ENCODE results near the gene ENTHD1. TPM values are rescaled to one million over a fixed set of nuclear protein-coding genes. Genes with fewer than 3 reads are reported as not detected.
"Not testable (repeated sequence)": the region's sequence is repeated elsewhere in the genome, so short reads cannot be mapped to it uniquely, and the experiment has no call there.

ENTHD1 gene
- total and polyA plus RNA-seq, 8 donors = 0.16 TPM; not detected in 7

DNA sequence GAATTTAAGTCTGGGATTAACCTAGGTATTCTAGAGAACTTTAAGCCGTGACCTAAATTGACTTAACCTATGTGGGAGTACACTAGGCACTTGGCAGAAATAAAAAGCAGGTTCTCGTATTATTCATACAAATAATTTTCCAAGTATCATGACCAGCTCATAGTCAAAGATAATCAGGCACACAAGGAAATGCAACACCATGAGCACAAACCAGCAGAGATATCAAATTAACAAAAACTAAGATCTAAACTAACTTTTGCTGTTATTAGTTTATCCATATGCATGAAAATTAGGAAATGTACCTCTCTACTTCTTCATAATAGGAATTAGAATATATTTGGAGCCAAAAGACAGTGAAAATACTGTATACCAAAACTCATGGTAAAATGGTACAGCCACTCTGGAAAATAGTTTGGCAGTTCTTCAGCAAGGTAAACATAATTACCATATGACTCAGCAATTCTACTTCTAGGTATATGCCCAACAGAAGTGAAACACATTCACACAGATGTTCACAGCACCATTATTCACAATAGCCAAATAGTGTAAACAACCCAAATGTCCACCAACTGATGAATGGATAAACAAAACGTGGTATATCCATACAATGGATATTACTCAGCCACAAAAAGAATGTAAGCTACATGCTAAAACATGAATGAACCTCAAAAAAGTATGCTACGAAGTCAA lies 154.1 kb downstream of the ENTHD1 start:
- no peaks in the 10 kb centered on the region for H3K4me1 ChIP-seq
- ATAC-seq = no peak
- intact Hi-C loops (cut with DNase I) = no loop called here
- H3K4me3 ChIP-seq = no peak overlapping the region
- TF ChIP-seq, protein P1, sequence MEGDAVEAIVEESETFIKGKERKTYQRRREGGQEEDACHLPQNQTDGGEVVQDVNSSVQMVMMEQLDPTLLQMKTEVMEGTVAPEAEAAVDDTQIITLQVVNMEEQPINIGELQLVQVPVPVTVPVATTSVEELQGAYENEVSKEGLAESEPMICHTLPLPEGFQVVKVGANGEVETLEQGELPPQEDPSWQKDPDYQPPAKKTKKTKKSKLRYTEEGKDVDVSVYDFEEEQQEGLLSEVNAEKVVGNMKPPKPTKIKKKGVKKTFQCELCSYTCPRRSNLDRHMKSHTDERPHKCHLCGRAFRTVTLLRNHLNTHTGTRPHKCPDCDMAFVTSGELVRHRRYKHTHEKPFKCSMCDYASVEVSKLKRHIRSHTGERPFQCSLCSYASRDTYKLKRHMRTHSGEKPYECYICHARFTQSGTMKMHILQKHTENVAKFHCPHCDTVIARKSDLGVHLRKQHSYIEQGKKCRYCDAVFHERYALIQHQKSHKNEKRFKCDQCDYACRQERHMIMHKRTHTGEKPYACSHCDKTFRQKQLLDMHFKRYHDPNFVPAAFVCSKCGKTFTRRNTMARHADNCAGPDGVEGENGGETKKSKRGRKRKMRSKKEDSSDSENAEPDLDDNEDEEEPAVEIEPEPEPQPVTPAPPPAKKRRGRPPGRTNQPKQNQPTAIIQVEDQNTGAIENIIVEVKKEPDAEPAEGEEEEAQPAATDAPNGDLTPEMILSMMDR (IDR thresholded peaks at IDR 0.05) = no peak
- no peaks in the 10 kb centered on the region for H3K36me3 ChIP-seq
- no peak for DNase-seq
- H3K27me3 ChIP-seq = peaks cover 0 to 38% of the 10 kb centered on the region in 2 donors
- peaks cover 0 to 8% of the 10 kb centered on the region in 2 donors for H3K9me3 ChIP-seq
- H3K27ac ChIP-seq = no peak overlapping the region

DNA sequence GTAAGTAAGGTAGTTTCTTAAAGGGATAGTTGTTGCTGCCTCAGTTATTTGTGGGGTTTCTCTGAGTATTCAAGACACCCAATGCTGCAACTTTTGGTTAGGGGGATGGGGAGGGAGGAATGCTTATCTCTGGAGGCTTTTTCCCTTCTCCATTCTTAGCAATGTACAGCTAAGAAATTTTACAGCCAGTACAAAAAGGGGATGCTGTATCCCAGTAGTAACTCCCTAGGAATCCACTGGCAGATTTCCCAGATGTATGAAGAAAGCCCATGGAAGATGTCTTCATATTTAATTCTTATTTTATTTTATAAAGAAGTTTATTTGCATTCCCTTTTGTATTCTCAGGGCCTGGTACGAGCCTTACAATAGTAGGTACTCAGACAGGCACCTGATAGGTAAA lies 154.8 kb downstream of the ENTHD1 start:
- DNase-seq (peak in 1 of 4 donors; percentile 2), ATAC-seq (no peak)
- H3K4me1 ChIP-seq = no peaks in the 10 kb centered on the region
- no peak overlapping the region for H3K4me3 ChIP-seq
- peaks cover 0 to 38% of the 10 kb centered on the region in 2 donors for H3K27me3 ChIP-seq
- TF ChIP-seq, protein P1 (IDR thresholded peaks at IDR 0.05) = no peak
- peaks cover 0 to 8% of the 10 kb centered on the region in 2 donors for H3K9me3 ChIP-seq
- no peak overlapping the region for H3K27ac ChIP-seq
- intact Hi-C loops (cut with DNase I) = no loop called here
- no peaks in the 10 kb centered on the region for H3K36me3 ChIP-seq

DNA sequence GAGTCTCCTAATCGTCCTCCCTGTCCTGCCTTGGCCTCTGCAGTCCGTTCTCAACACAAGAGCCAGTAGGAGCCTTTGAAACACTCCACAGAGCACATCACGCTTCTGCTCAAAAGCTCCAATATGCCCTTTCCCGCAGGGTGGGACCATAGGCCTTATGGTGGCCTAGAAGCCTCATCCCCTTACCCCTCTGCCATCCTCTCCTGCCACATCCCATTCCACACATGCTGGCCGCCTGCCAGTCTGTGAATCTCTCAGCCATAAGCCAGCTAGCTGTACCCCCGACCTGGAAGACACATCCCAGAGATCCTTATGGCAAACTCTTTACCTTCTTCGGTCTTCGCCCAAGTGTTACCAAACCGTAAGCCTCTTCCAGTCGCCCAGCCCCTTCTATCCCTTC lies 157.8 kb downstream of the ENTHD1 start:
- TF ChIP-seq, protein P1 (IDR thresholded peaks at IDR 0.05) = no peak

DNA sequence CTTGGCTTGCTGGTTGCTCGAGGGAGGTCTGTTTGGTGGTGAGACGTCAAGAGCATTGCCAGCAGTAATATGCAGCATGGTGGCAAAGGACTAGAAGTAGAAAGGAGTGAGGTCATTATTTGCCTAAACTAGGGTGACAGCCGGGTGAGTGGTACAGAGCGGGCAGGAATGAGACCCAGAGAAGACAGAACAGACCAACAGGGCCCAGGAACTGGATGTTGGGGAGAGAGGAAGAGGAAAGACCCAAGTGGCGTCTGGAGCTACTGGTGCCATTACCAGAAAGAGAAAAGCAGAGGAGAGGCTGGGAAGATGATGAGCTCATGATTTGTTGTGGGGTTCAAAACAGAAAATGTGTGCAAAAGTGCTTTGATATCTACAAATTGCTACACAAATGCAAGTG lies 158.7 kb downstream of the ENTHD1 start:
- Histone ChIP-seq H3K27ac (no peak overlapping the region), H3K4me3 (no peak overlapping the region), H3K4me1 (no peaks in the 10 kb centered on the region), H3K9me3 (peaks cover 0 to 8% of the 10 kb centered on the region in 2 donors), H3K36me3 (no peaks in the 10 kb centered on the region), H3K27me3 (peaks cover 0 to 59% of the 10 kb centered on the region in 2 donors)
- intact Hi-C loops (cut with DNase I) = no loop called here
- no peak for ATAC-seq
- no peak for DNase-seq
- TF ChIP-seq, protein P1 (IDR thresholded peaks at IDR 0.05) = no peak

More for the DNA sequence above, 157.8 kb downstream of the ENTHD1 start:
- Histone ChIP-seq H3K4me1 (no peaks in the 10 kb centered on the region), H3K36me3 (no peaks in the 10 kb centered on the region), H3K9me3 (peaks cover 0 to 8% of the 10 kb centered on the region in 2 donors), H3K27ac (no peak overlapping the region), H3K4me3 (no peak overlapping the region), H3K27me3 (peaks cover 0 to 59% of the 10 kb centered on the region in 2 donors)
- DNase-seq (no peak), ATAC-seq (no peak)
- intact Hi-C loops (cut with DNase I) = no loop called here

DNA sequence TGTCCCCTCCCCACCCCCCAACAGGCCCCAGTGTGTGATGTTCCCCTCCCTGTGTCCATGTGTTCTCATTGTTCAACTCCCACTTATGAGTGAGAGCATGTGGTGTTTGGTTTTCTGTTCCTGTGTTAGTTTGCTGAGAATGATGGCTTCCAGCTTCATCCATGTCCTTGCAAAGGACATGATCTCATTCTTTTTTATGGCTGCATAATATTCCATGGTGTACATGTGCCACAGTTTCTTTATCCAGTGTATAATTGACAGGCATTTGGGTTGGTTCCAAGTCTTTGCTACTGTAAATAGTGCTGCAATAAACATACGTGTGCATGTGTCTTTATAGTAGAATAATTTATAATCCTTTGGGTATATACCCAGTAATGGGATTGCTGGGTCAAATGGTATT lies 159.5 kb downstream of the ENTHD1 start:
- H3K4me1 ChIP-seq; H3K27ac ChIP-seq; DNase-seq; intact Hi-C loops (cut with DNase I); H3K36me3 ChIP-seq; H3K4me3 ChIP-seq; H3K9me3 ChIP-seq; ATAC-seq: not testable (repeated sequence)
- H3K27me3 ChIP-seq = peaks cover 0 to 64% of the 10 kb centered on the region in 2 donors

DNA sequence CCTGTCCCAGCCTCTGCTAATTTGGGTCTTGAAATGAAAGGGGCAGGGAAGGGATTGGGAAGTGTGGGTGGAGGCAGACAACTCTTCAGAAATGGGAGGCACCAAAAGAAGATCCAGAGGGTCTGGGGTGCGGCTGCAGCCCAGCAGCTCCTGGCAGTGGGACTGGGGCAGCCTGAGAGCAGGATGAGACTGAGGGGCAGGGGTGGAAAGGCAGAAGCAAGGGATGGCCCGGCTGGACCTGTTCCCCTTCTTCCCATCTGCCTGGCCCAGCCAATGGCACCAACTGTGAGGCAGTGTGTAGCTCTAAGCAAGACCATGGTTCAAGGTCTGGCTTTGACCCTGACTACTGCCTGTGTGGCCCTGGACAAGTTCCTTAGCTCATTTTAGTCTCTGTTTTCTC lies 160.4 kb downstream of the ENTHD1 start:
- TF ChIP-seq, protein P1 (IDR thresholded peaks at IDR 0.05) = no peak
- DNase-seq = no peak
- no peak overlapping the region for H3K4me3 ChIP-seq
- ATAC-seq = no peak
- no peaks in the 10 kb centered on the region for H3K4me1 ChIP-seq
- intact Hi-C loops (cut with DNase I) = no loop called here
- no peak overlapping the region for H3K27ac ChIP-seq
- peaks cover 0 to 68% of the 10 kb centered on the region in 2 donors for H3K27me3 ChIP-seq
- H3K9me3 ChIP-seq = no peaks in the 10 kb centered on the region
- H3K36me3 ChIP-seq = no peaks in the 10 kb centered on the region
